ENCODE results near the gene CDCA5. TPM values are rescaled to one million over a fixed set of nuclear protein-coding genes. Genes with fewer than 3 reads are reported as not detected.

The CDCA5 gene
- total RNA-seq, 1 experiment from 2014 or later = 72.1 TPM

- ChIA-PET CTCF (interaction anchor here (1.2 kb wide), 1 partner anchor 8 kb away, joined by 4 read pairs; the partner anchor contains the start of genes FAU and MRPL49), POLR2A (no interaction called here), RAD21 (ENCODE audit: low non-redundant PET in 1 of 2, low total read pairs in 2 of 2, uncharacterized antibody in 2 of 2, unreplicated experiment in 2 of 2) (no interaction called here)
- Histone ChIP-seq H3K9me2 (ENCODE audit: insufficient read depth) (no peaks in the 10 kb centered on the region), H3K4me1 (ENCODE audit: control insufficient read depth in 1 of 2, insufficient read depth in 2 of 2, low read length in 2 of 2) (peaks cover 22 to 52% of the 10 kb centered on the region in 2 experiments), H3K4me2 (ENCODE audit: low read length) (peak overlapping the region; percentile 92; the same call in 1 of the 2 replicates), H3K27me3 (ENCODE audit: insufficient read depth, low read length) (no peaks in the 10 kb centered on the region), H3K9me3 (ENCODE audit: control insufficient read depth in 1 of 2, insufficient read depth in 1 of 2, low read depth in 1 of 2, low read length in 2 of 2) (no peaks in the 10 kb centered on the region), H3K4me3 (replicated peaks in 1 of 2; ENCODE audit: low read depth in 1 of 2, low read length in 2 of 2) (no peak overlapping the region), H4K20me1 (ENCODE audit: insufficient read depth) (no peaks in the 10 kb centered on the region), H3K36me3 (ENCODE audit: control insufficient read depth in 1 of 2, insufficient read depth in 2 of 2, low read length in 2 of 2) (peaks cover 3 to 18% of the 10 kb centered on the region in 2 experiments; a peak in 2 of 4 replicates), H3K79me2 (ENCODE audit: insufficient read depth, low read length) (peaks cover 21% of the 10 kb centered on the region), H3K27ac (ENCODE audit: low read depth, low read length) (0 out of 2 replicates have a peak overlapping the region, but pooled peaks have one; percentile 82), H2AFZ (ENCODE audit: low read depth, low read length, poor library complexity, severe bottlenecking) (no peak overlapping the region), H3K9ac (ENCODE audit: low read length) (no peak overlapping the region)
- DNase-seq (ENCODE audit: low read depth, low spot score) = no peak
- no peak for ATAC-seq
- intact Hi-C loops (cut with micrococcal nuclease) = loop anchor here (5.0 to 10.0 kb wide), 2 partner anchors 68 to 199 kb away; partner anchors contain the start of genes ATG2A and CAPN1
- BruUV-seq (replicated peaks) = TSS peak; percentile 34
- TF ChIP-seq, protein P1, sequence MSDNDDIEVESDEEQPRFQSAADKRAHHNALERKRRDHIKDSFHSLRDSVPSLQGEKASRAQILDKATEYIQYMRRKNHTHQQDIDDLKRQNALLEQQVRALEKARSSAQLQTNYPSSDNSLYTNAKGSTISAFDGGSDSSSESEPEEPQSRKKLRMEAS (IDR thresholded peaks at IDR 0.05) = no peak
- TF ChIP-seq FOSL1 (IDR thresholded peaks at IDR 0.05; ENCODE audit: low read depth) = no peak
- TF ChIP-seq TCF7L2 (IDR thresholded peaks at IDR 0.05; ENCODE audit: borderline replicate concordance, extremely low read depth, insufficient read depth, insufficient read length) = no peak
- TF ChIP-seq ELF1 (IDR thresholded peaks at IDR 0.05; ENCODE audit: borderline replicate concordance, low read depth) = no peak
- TF ChIP-seq, protein P2, sequence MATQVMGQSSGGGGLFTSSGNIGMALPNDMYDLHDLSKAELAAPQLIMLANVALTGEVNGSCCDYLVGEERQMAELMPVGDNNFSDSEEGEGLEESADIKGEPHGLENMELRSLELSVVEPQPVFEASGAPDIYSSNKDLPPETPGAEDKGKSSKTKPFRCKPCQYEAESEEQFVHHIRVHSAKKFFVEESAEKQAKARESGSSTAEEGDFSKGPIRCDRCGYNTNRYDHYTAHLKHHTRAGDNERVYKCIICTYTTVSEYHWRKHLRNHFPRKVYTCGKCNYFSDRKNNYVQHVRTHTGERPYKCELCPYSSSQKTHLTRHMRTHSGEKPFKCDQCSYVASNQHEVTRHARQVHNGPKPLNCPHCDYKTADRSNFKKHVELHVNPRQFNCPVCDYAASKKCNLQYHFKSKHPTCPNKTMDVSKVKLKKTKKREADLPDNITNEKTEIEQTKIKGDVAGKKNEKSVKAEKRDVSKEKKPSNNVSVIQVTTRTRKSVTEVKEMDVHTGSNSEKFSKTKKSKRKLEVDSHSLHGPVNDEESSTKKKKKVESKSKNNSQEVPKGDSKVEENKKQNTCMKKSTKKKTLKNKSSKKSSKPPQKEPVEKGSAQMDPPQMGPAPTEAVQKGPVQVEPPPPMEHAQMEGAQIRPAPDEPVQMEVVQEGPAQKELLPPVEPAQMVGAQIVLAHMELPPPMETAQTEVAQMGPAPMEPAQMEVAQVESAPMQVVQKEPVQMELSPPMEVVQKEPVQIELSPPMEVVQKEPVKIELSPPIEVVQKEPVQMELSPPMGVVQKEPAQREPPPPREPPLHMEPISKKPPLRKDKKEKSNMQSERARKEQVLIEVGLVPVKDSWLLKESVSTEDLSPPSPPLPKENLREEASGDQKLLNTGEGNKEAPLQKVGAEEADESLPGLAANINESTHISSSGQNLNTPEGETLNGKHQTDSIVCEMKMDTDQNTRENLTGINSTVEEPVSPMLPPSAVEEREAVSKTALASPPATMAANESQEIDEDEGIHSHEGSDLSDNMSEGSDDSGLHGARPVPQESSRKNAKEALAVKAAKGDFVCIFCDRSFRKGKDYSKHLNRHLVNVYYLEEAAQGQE (IDR thresholded peaks at IDR 0.05; ENCODE audit: low read depth) = no peak
- no peak for TF ChIP-seq POLR2A (IDR thresholded peaks at IDR 0.05; ENCODE audit: borderline replicate concordance, extremely low read depth, insufficient read depth, insufficient read length)
- TF ChIP-seq ZBTB33 (IDR thresholded peaks at IDR 0.05; ENCODE audit: extremely low read depth, insufficient replicate concordance, low read length) = no peak
- no peak for TF ChIP-seq CTCF (IDR thresholded peaks at IDR 0.05 in 2 of 3, conservative IDR thresholded peaks at IDR 0.05 in 1 of 3; ENCODE audit: borderline replicate concordance in 1 of 3, insufficient read depth in 1 of 3, low read depth in 2 of 3, low read length in 2 of 3)
- no peak for TF ChIP-seq ATF3 (IDR thresholded peaks at IDR 0.05)
- TF ChIP-seq EGR1 (IDR thresholded peaks at IDR 0.05; ENCODE audit: low read depth) = no peak
- TF ChIP-seq YY1 (IDR thresholded peaks at IDR 0.05; ENCODE audit: extremely low read depth, insufficient replicate concordance, low read depth, low read length) = no peak
- TF ChIP-seq CEBPB (IDR thresholded peaks at IDR 0.05; ENCODE audit: low read depth) = no peak
- no peak for TF ChIP-seq JUND (IDR thresholded peaks at IDR 0.05)
- no peak for TF ChIP-seq ZFX (IDR thresholded peaks at IDR 0.05)
- TF ChIP-seq SP1 (IDR thresholded peaks at IDR 0.05; ENCODE audit: low read depth) = no peak
- TF ChIP-seq SRF (IDR thresholded peaks at IDR 0.05; ENCODE audit: low read depth) = no peak
- TF ChIP-seq CBX3 (IDR thresholded peaks at IDR 0.05; ENCODE audit: low read depth) = no peak
Observed at GRCh38 chr11:65113839-65114238, 30.0 kb upstream of the CDCA5 start.
